Lung (tissue), 12 donors: Measurements from ENCODE around the gene ZEB2. TPM values are rescaled to one million over a fixed set of nuclear protein-coding genes. Genes with fewer than 3 reads are reported as not detected.

Experiments used
- ATAC-seq: fragments of 200-7000 bp; cut with Tn5 transposase; one replicate; pipeline ENCODE4 v1.9.1; 2020; ENCODE audit warnings: moderate number of reproducible peaks; ENCODE audit not compliant: insufficient read depth, low FRiP score
- DNase-seq, 3 donors: peaks; one replicate each; pipeline ENCODE4 v3.0.0-alpha.2; 2013 to 2017
- H3K27ac ChIP-seq, 2 donors: one replicate each; pipeline ENCODE4 v1.5.1; 2013; ENCODE audit warnings: mild to moderate bottlenecking in 2 of 2, moderate library complexity in 2 of 2, control low read depth in 1 of 2, inconsistent platforms in 1 of 2, low read depth in 1 of 2, low read length in 1 of 2
- H3K27me3 ChIP-seq, 3 donors: one replicate each; pipeline ENCODE4 v1.5.1; 2013; ENCODE audit warnings: low read length in 2 of 3; ENCODE audit not compliant: control insufficient read depth in 3 of 3, insufficient read depth in 3 of 3
- H3K36me3 ChIP-seq, 4 donors: one replicate each; pipeline ENCODE4 v1.5.1; 2013; ENCODE audit warnings: low read length in 4 of 4, mild to moderate bottlenecking in 1 of 4, moderate library complexity in 1 of 4; ENCODE audit not compliant: control insufficient read depth in 4 of 4, insufficient read depth in 4 of 4
- H3K4me1 ChIP-seq, 5 donors: one replicate each; pipeline ENCODE4 v1.5.1; 2013; ENCODE audit warnings: low read length in 5 of 5, mild to moderate bottlenecking in 2 of 5, moderate library complexity in 1 of 5; ENCODE audit not compliant: control insufficient read depth in 5 of 5, insufficient read depth in 5 of 5
- H3K4me3 ChIP-seq: one replicate; pipeline ENCODE4 v1.5.1; 2013; ENCODE audit warnings: mild to moderate bottlenecking, control low read depth, moderate library complexity
- H3K9ac ChIP-seq, 2 donors: one replicate each; pipeline ENCODE4 v1.5.1; 2013; ENCODE audit warnings: low read length in 2 of 2, control low read depth in 1 of 2; ENCODE audit not compliant: insufficient read depth in 1 of 2
- H3K9me3 ChIP-seq, 4 donors: one replicate each; pipeline ENCODE4 v1.5.1; 2013; ENCODE audit warnings: low read length in 3 of 4, mild to moderate bottlenecking in 1 of 4, moderate library complexity in 1 of 4; ENCODE audit not compliant: control insufficient read depth in 4 of 4, insufficient read depth in 3 of 4
- WGBS, 2 donors: extraction: QIAGEN DNeasy Blood & Tissue Kit; methylation state at CpG; one replicate each; pipeline ENCODE4 v1.1.7; 2013; 5-methylcytosine and 5-hydroxymethylcytosine counted together
- polyA plus RNA-seq, 2 donors: library from polyadenylated mRNA; stranded (reverse); fragments of 200-250 nt; gene quantifications; one replicate each; pipeline ENCODE4 v1.2.1, GENCODE V29; 2013
- total RNA-seq, 2 donors: library from RNA; depleted of rRNA in 1 of 2; stranded (reverse); fragments of >200 nt in 1 of 2; gene quantifications; one replicate each; pipeline ENCODE4 v1.2.1, GENCODE V29; 2014 to 2021
- TF ChIP-seq, protein P1 (sequence below): IDR thresholded peaks from 2 replicates; pipeline ENCODE4 v1.5.1; 2012; ENCODE audit warnings: mild to moderate bottlenecking; ENCODE audit errors: control extremely low read depth, extremely low read depth
- donor health status: control.
- donor health status: control.
- donor health status: Bipolar disorder and iron deficiency.
- donor health status: healthy.
- donor health status: DM: yes; HTN: yes; CAD: no.

Gene ZEB2
- total and polyA plus RNA-seq, 4 donors: 27.0 to 332 (median 127) TPM

DNA sequence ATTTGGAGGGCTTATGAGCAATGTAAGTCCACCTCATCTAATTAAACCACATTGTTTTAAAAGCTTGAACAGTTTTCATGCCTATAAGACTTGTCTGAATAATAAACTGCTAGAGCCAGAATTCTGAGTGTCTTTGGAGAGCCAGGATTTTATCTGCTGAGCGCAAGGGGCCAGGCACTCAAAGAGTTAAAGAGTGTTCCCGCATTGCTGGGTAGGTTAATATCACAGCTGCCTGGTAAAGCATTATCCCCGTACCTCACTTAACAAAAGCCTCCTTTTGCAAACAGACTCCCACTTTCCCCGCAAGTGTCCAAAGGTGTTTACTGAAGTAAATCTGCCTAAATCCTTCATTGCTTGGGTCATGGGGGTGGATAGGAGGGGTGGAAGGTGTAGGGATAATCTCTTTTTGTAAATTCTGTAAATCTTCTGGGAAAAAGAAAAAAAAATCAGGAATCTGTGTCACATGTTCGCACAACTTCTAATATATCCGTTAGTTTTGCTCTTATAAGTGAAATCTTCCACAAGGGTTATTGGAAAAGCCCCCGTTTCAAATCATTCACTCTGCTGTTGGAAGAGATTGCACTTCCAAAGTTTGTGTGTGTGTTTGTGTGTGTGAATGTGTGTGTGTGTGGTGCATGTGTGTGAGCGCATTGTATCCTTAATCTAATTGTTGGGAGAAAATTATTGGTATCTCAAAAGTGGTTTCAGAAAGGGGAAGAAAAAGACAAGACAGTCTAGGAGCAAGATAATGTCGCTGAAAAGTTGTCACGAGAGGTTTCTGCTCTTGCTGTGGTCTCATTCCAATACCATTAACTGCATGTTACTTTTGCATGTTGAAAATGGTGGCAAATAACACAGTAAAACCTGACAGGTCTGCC lies 10.7 kb downstream of the ZEB2 start:
- H3K4me3 ChIP-seq: no peak overlapping the region
- ATAC-seq (no peak), DNase-seq (peak in 2 of 3 donors; percentile 72 to 82)
- WGBS, 2 donors: 49 to 58% methylated on average over 10 of the region's 10 CpGs
- H3K27me3 ChIP-seq: peaks cover 0 to 52% (median 4%) of the 10 kb centered on the region in 3 donors
- H3K4me1 ChIP-seq: peaks cover 4 to 95% (median 13%) of the 10 kb centered on the region in 5 donors
- TF ChIP-seq, protein P1, sequence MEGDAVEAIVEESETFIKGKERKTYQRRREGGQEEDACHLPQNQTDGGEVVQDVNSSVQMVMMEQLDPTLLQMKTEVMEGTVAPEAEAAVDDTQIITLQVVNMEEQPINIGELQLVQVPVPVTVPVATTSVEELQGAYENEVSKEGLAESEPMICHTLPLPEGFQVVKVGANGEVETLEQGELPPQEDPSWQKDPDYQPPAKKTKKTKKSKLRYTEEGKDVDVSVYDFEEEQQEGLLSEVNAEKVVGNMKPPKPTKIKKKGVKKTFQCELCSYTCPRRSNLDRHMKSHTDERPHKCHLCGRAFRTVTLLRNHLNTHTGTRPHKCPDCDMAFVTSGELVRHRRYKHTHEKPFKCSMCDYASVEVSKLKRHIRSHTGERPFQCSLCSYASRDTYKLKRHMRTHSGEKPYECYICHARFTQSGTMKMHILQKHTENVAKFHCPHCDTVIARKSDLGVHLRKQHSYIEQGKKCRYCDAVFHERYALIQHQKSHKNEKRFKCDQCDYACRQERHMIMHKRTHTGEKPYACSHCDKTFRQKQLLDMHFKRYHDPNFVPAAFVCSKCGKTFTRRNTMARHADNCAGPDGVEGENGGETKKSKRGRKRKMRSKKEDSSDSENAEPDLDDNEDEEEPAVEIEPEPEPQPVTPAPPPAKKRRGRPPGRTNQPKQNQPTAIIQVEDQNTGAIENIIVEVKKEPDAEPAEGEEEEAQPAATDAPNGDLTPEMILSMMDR: no peak
- peak overlapping the region; percentile 48 to 100 for H3K9ac ChIP-seq
- H3K27ac ChIP-seq: peak overlapping the region; percentile 91 to 99
- peaks cover 0 to 38% (median 14%) of the 10 kb centered on the region in 4 donors for H3K36me3 ChIP-seq
- no peaks in the 10 kb centered on the region for H3K9me3 ChIP-seq

DNA sequence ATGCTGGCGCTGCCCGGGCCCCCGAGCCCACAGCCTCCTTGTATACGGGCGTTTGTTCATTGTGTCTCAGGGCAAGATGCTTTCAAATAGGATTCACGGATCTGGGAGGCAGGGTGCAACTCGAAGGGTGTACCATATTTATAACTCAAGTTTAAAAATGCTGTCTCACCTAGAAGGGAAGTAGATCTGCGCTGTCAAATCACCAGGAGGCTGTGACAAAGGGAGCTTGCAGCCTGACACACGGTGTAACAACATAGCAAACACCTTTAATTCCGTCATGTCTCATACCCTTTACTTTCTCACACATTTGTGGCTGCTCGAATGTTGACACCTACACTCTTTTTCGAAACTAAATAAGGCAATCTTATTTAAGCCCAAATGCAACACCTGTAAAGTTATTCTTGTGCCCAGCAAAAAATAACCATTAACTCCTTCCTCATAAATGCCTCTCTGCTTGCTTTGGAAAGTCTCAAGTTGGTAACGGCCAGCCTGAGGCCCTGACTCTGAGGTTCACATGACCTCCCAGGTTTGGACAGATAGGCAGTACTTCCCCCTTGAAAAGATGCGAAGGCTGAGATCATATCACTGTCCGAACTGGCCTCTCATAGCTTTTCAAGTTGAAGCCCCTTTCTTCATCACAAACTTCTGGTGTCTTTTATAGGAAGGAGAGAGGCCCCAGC lies 11.6 kb downstream of the ZEB2 start:
- no peak for ATAC-seq
- Histone ChIP-seq H3K27ac (peak overlapping the region; percentile 89 to 99), H3K4me3 (no peak overlapping the region)

DNA sequence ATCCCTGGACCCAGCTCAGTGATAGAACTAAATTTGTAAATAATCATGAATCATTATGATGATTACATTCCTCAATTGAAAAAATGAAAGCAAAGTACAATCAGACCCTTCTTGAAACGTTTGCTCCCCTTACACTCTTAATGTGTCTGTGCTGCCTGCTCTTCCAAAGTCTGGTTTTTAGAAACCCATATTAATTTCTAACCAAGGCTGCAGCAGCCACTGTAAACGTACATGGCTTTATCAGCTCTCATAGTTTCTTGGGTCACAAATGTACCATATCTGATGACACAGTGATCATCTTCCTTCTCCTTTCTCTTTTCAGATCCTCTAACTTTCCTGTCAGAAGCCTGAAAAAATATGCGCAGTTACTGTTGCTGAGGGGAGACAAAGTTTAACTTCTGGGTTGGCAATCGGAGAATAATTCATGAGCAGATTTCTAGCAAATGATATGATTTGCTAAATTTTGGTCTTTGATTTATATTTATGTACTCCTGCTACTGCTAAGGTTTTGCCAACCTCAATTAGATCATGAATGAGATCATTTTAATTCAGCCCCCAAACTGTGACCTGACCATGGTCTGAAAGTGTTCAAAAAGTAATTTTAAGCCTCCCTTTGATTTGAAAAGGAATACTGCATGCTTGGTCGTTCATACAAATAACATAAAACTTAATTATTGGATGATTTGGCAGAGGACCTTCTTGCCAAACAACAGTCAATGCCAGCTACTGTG lies 12.3 kb downstream of the ZEB2 start:
- H3K27ac ChIP-seq: peak overlapping the region; percentile 89 to 99
- H3K9me3 ChIP-seq: no peaks in the 10 kb centered on the region
- ATAC-seq (no peak), DNase-seq (peak in 2 of 3 donors; percentile 67 to 82)
- WGBS, 2 donors: 23 to 35% methylated on average over 5 of the region's 5 CpGs
- peaks cover 2 to 100% (median 15%) of the 10 kb centered on the region in 5 donors for H3K4me1 ChIP-seq
- peak overlapping the region in 1 of 2 donors; percentile 100 for H3K9ac ChIP-seq
- H3K4me3 ChIP-seq: no peak overlapping the region
- TF ChIP-seq, protein P1: no peak
- peaks cover 0 to 37% (median 4%) of the 10 kb centered on the region in 3 donors for H3K27me3 ChIP-seq
- H3K36me3 ChIP-seq: peaks cover 0 to 28% (median 10%) of the 10 kb centered on the region in 4 donors

More for the DNA sequence above, 11.6 kb downstream of the ZEB2 start:
- DNase-seq: peak in 2 of 3 donors; percentile 67 to 73
- Histone ChIP-seq H3K4me1 (peaks cover 2 to 99% (median 15%) of the 10 kb centered on the region in 5 donors), H3K36me3 (peaks cover 0 to 33% (median 12%) of the 10 kb centered on the region in 4 donors), H3K9me3 (no peaks in the 10 kb centered on the region), H3K9ac (peak overlapping the region; percentile 72 to 100), H3K27me3 (peaks cover 0 to 44% (median 4%) of the 10 kb centered on the region in 3 donors)
- WGBS, 2 donors: 34 to 51% methylated on average over 15 of the region's 15 CpGs
- TF ChIP-seq, protein P1: no peak
